Bronchial epithelial cell (primary cell): Measurements from ENCODE around the gene FXYD4. TPM values are rescaled to one million over a fixed set of nuclear protein-coding genes. Genes with fewer than 3 reads are reported as not detected.

Experiments
- DNase-seq: peaks from one replicate; pipeline ENCODE4 v3.0.0-alpha.2; 2010; ENCODE audit warnings: low read depth
- FAIRE-seq: peaks from 2 replicates; lab custom pipeline; 2011; peaks lifted over from hg19 to GRCh38; lab: Jason Lieb, UNC
- H3K27me3 ChIP-seq: 2 replicates; pipeline ENCODE4 v1.5.1; 2011; ENCODE audit warnings: low read length; ENCODE audit not compliant: control insufficient read depth, insufficient read depth
- H3K36me3 ChIP-seq: 2 replicates; pipeline ENCODE4 v1.5.1; 2011; ENCODE audit warnings: low read length; ENCODE audit not compliant: control insufficient read depth, insufficient read depth
- H3K4me3 ChIP-seq: 2 replicates; pipeline ENCODE4 v1.5.1; 2011; ENCODE audit warnings: mild to moderate bottlenecking, low read depth, low read length, control low read depth
- CTCF ChIP-seq: IDR thresholded peaks from 2 replicates; pipeline ENCODE4 v1.5.1; 2011; ENCODE audit warnings: mild to moderate bottlenecking, moderate library complexity, low read length, control low read depth, inconsistent platforms; ENCODE audit not compliant: insufficient read depth, severe bottlenecking
- total RNA-seq: library from RNA; depleted of rRNA; stranded (reverse); fragments of >200 nt; gene quantifications from 2 replicates; pipeline ENCODE4 v1.2.1, GENCODE V29; 2014

FXYD4 gene
- total RNA-seq, 1 donor from 2014 or later, result not detected

- Histone ChIP-seq H3K27me3 (no peaks in the 10 kb centered on the region), H3K36me3 (no peaks in the 10 kb centered on the region), H3K4me3 (no peak overlapping the region)
- FAIRE-seq, result no peak
- TF ChIP-seq CTCF, result no peak
- no peak for DNase-seq
Measured at GRCh38 chr10:43341450-43341849, 30.0 kb upstream of the FXYD4 start.

- H3K36me3 ChIP-seq, result no peaks in the 10 kb centered on the region
- FAIRE-seq (no peak), DNase-seq (no peak)
- H3K4me3 ChIP-seq, result no peak overlapping the region
- no peak for TF ChIP-seq CTCF
- H3K27me3 ChIP-seq, result no peaks in the 10 kb centered on the region
Measured at GRCh38 chr10:43342279-43343125, 28.9 kb upstream of the FXYD4 start.

GRCh38 chr10:43343126-43343525 lies 28.3 kb upstream of the FXYD4 start:
- DNase-seq, result no peak
- no peak for FAIRE-seq
- TF ChIP-seq CTCF, result no peak
- Histone ChIP-seq H3K4me3 (no peak overlapping the region), H3K27me3 (no peaks in the 10 kb centered on the region), H3K36me3 (no peaks in the 10 kb centered on the region)

GRCh38 chr10:43344051-43344450 lies 27.4 kb upstream of the FXYD4 start:
- no peak for FAIRE-seq
- H3K4me3 ChIP-seq, result no peak overlapping the region
- DNase-seq, result no peak
- no peaks in the 10 kb centered on the region for H3K36me3 ChIP-seq
- no peaks in the 10 kb centered on the region for H3K27me3 ChIP-seq
- TF ChIP-seq CTCF, result no peak

GRCh38 chr10:43347997-43348396 lies 23.4 kb upstream of the FXYD4 start:
- DNase-seq (peak; percentile 30), FAIRE-seq (no peak)
- H3K4me3 ChIP-seq, result no peak overlapping the region
- TF ChIP-seq CTCF, result no peak
- no peaks in the 10 kb centered on the region for H3K36me3 ChIP-seq
- no peaks in the 10 kb centered on the region for H3K27me3 ChIP-seq
